Left ventricle myocardium inferior (tissue), 1 donor: ENCODE results near the gene PPP1R37. TPM values are rescaled to one million over a fixed set of nuclear protein-coding genes. Genes with fewer than 3 reads are reported as not detected.
A peak's percentile ranks its signal among the peaks of the same experiment; 100 is the strongest.

Experiments
- DNase-seq: peaks from one replicate; pipeline ENCODE4 v3.0.0-alpha.2; 2020
- H3K27ac ChIP-seq: fragments of 200-600 bp; replicated peaks from 2 replicates; pipeline ENCODE4 v1.8.0; 2021
- H3K27me3 ChIP-seq: fragments of 200-600 bp; 2 replicates; pipeline ENCODE4 v1.8.0; 2021; ENCODE audit warnings: low read depth
- H3K36me3 ChIP-seq: fragments of 200-600 bp; 2 replicates; pipeline ENCODE4 v1.8.0; 2021
- H3K4me1 ChIP-seq: fragments of 200-600 bp; 2 replicates; pipeline ENCODE4 v1.8.0; 2021
- H3K4me3 ChIP-seq: fragments of 200-600 bp; 2 replicates; pipeline ENCODE4 v1.8.0; 2021; ENCODE audit warnings: mild to moderate bottlenecking, moderate library complexity
- H3K9me3 ChIP-seq: fragments of 200-600 bp; replicated peaks from 2 replicates; pipeline ENCODE4 v1.8.0; 2021
- CTCF ChIP-seq: fragments of 200-600 bp; IDR thresholded peaks from 2 replicates; pipeline ENCODE4 v1.8.0; 2021; ENCODE audit warnings: antibody characterized with exemption, mild to moderate bottlenecking, borderline replicate concordance
- intact Hi-C: fragments of 100-400 bp; cut with micrococcal nuclease; formaldehyde crosslinking; loops from one replicate; pipeline ENCODE4 v1.11.0; 2022
- total RNA-seq: library from RNA; stranded (reverse); fragmentation: NEBNext Ultra II Directional; extraction: Animal tissue kit (Norgen Biotek cat#: 25700); gene quantifications from one replicate; pipeline ENCODE4 v1.2.1, GENCODE V29; 2021
- donor health status: DM: no; HTN: yes; CAD: no; lungs with severe emphysema.

Gene PPP1R37
- total RNA-seq, 1 donor from 2014 or later = 15.9 TPM

- no peak for TF ChIP-seq CTCF
- Histone ChIP-seq H3K4me3 (no peak overlapping the region), H3K9me3 (no peaks in the 10 kb centered on the region), H3K27ac (no peak overlapping the region), H3K36me3 (peaks cover 52% of the 10 kb centered on the region), H3K27me3 (no peaks in the 10 kb centered on the region), H3K4me1 (peaks cover 19% of the 10 kb centered on the region)
- intact Hi-C loops = no loop called here
- DNase-seq = no peak
Measured at GRCh38 chr19:45071545-45071938, 21.4 kb upstream of the PPP1R37 start.

- Histone ChIP-seq H3K27me3 (no peaks in the 10 kb centered on the region), H3K9me3 (no peaks in the 10 kb centered on the region), H3K36me3 (peaks cover 46% of the 10 kb centered on the region), H3K4me1 (peaks cover 23% of the 10 kb centered on the region), H3K4me3 (no peak overlapping the region), H3K27ac (no peak overlapping the region)
- TF ChIP-seq CTCF = no peak
- DNase-seq = no peak
- intact Hi-C loops = no loop called here
Measured at GRCh38 chr19:45071969-45072790, 20.8 kb upstream of the PPP1R37 start.

GRCh38 chr19:45074744-45075300 is 18.2 kb upstream of the PPP1R37 start:
- no peaks in the 10 kb centered on the region for H3K9me3 ChIP-seq
- DNase-seq = no peak
- peak overlapping the region; percentile 51 for H3K27ac ChIP-seq
- peaks cover 38% of the 10 kb centered on the region for H3K4me1 ChIP-seq
- peak overlapping the region; percentile 66 for H3K4me3 ChIP-seq
- TF ChIP-seq CTCF = no peak
- H3K36me3 ChIP-seq = peaks cover 19% of the 10 kb centered on the region
- no peaks in the 10 kb centered on the region for H3K27me3 ChIP-seq
- intact Hi-C loops = no loop called here

GRCh38 chr19:45075301-45076028 is 17.5 kb upstream of the PPP1R37 start:
- no peak for TF ChIP-seq CTCF
- peak; percentile 67 for DNase-seq
- H3K27ac ChIP-seq = peak overlapping the region; percentile 51
- no peaks in the 10 kb centered on the region for H3K9me3 ChIP-seq
- H3K4me1 ChIP-seq = peaks cover 44% of the 10 kb centered on the region
- intact Hi-C loops = no loop called here
- H3K36me3 ChIP-seq = peaks cover 13% of the 10 kb centered on the region
- H3K4me3 ChIP-seq = peak overlapping the region; percentile 66
- no peaks in the 10 kb centered on the region for H3K27me3 ChIP-seq

- H3K4me1 ChIP-seq = peaks cover 50% of the 10 kb centered on the region
- intact Hi-C loops = no loop called here
- no peaks in the 10 kb centered on the region for H3K9me3 ChIP-seq
- no peaks in the 10 kb centered on the region for H3K27me3 ChIP-seq
- H3K27ac ChIP-seq = peak within 1 kb of the TSS; percentile 51
- TF ChIP-seq CTCF = no peak
- DNase-seq = peak; percentile 71
- H3K36me3 ChIP-seq = peaks cover 5% of the 10 kb centered on the region
- peak within 1 kb of the TSS; percentile 66 for H3K4me3 ChIP-seq
Measured at GRCh38 chr19:45076029-45076850, 16.7 kb upstream of the PPP1R37 start, which contains the start of gene ZNF296. Gene ZNF296, minus strand, starts transcription at chr19:45076478. Its CDS starts 105 bp downstream, at chr19:45076373.
